GM18951 (cell line): ENCODE measurements around the gene MPND.

Experiments
- POLR2A ChIP-seq: IDR thresholded peaks from 4 replicates; pipeline ENCODE4 v1.6.1; 2011; ENCODE audit warnings: mild to moderate bottlenecking; ENCODE audit not compliant: insufficient read length, insufficient read depth; ENCODE audit errors: extremely low read depth
- in situ Hi-C: fragments of 300-500 bp; cut with MboI; formaldehyde crosslinking; loops from one replicate; pipeline ENCODE4 v1.12.0; 2022; ENCODE audit warnings: low sequenced_read_pairs, mixed read lengths, inconsistent platforms; ENCODE audit not compliant: unreplicated experiment

The MPND gene

DNA sequence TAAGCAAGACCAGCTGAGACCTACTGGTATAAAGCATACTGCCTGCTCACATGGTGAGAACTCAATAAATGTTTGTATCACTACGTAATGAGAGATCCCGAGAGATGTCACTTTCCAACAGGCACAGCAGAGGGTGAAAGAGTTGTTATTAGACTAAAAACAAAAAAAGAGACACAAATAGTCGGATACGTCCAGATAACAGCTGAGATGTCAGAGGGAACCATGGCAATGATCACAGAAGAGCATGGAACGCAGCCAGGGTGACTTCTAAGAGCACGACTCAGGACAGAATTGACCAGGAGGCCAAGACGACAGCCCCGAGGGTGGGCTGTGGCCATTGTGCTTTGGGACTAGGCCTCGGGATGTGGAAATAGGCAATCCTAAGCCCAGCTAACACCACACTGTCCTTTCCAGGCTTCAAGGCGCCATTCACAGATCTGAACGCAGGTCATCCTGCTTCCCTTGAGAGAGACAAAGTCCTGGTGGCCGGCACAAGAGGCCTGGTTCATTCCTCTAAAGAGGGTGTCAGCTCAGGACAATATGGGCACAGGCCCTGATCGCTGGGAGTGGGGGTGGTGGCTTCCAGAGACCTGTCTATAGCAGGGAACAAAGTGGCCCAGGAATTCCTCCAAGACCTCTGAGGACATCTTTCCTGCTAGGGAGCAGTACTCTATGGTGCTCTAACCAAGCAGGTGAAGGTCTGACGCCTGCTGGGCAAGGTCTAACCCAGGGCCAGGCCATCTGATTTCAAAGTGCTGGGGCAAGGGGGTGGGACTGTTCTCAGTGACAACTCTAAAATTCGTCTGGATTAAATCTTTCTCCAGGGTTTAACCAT lies 53.8 kb downstream of the MPND start:
- in situ Hi-C loops: no loop called here
- TF ChIP-seq POLR2A: no peak

- no peak for TF ChIP-seq POLR2A
- in situ Hi-C loops: no loop called here
Observed at GRCh38 chr19:4399812-4400134, 56.4 kb downstream of the MPND start.

GRCh38 chr19:4400135-4400936 lies 57.0 kb downstream of the MPND start, which contains the start of gene SH3GL1:
SH3GL1 (minus strand) TSS chr19:4400547; CDS start chr19:4400368, 179 bp downstream.
- in situ Hi-C loops: no loop called here
- peak; percentile 90 for TF ChIP-seq POLR2A

DNA sequence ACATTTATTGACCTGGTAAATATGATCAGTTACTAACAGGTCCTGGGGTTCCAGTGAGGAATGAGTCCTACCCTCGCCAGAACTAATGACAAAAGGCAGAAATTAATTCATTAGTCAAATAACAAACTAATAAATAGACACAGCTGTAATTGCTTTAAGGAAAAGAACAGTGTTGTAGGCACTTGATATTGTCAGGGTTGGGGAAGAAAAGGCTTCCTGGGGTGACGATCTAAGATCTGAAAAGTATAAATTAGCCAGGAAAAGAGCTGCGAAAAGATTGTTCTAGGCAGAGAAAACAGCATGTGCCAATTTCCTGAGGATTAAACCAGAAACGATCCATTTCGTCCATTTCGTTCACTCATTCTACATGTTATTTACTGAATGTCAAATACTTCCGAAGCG lies 58.4 kb downstream of the MPND start:
- in situ Hi-C loops: no loop called here
- TF ChIP-seq POLR2A: no peak

- in situ Hi-C loops: no loop called here
- TF ChIP-seq POLR2A: peak; percentile 75
Observed at GRCh38 chr19:4402171-4403004, 59.0 kb downstream of the MPND start, which contains the start of gene CHAF1A. CHAF1A (plus strand) TSS chr19:4402640; CDS start chr19:4402763, 123 bp downstream.

DNA sequence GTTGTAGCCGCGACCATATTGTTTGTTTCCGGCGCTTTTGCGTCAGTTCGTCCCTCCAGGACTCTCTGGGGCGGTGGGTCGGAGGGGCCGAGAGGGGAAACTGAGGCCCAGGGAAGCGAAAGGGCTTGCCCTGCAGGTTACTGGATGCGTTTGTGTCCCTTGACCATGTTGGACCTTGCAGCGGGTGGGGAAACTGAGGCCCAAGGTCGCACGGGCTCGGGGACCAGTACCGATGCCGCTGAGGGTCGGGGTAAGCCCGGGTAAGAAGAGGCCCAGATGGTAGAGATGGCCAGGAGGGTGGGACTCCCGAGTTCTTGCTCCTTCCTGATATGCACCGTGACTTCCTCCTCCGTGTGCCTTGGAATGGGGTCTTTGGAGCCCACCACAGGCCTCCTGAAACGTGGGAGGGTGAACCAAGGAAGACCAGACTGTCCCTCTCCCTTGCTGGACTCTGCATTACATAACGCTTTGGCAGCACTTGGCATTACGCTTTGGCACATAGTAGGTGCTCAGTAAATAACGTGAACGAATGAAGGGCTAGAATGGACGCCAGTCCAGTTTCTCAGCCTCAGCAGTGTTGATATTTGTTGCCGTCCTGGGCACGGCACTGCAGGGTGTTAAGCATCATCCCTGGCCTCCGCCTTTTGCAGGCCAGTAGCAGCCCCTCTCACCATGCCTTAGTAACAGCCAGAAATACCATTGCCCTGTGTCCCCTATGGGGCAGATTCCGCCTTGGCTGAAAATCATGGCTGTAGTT lies 59.8 kb downstream of the MPND start:
- in situ Hi-C loops: no loop called here

DNA sequence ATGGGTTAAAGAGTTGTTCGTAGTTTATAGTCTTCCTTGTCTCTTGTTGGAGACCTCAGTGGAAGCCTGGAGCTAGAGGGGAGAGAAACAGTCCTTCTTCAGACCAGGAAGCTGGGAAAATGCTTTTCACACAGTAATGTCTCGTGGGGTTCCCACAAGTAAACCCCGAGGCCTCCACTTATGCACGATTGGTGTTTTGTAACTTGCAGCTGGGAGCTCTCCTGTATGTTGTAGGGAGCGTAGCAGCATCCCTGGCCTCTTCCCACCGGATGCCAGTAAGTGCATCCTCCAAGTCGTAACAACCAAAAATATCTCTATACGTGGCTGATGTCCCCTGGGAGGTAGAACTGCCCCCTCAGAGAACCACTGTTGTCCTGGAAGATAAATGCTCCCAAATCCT lies 62.6 kb downstream of the MPND start:
- no peak for TF ChIP-seq POLR2A
- in situ Hi-C loops: no loop called here

More for the DNA sequence above, 59.8 kb downstream of the MPND start:
- no peak for TF ChIP-seq POLR2A

DNA sequence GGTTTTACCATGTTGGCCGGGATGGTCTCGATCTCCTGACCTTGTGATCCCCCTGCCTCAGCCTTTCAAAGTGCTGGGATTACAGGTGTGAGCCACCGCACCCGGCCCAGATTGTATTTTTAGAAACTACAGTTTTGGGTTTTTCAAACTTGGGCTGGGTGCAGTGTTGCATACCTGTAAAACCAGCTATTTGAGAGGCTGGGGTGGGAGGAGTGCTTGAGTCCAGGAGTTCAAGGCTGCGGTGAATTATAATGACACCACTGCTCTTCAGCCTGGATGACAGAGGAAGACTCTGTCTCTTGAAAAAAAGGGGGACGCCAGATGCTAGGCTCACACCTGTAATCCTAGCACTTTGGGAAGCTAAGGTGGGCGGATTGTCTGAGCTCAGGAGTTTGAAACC lies 63.3 kb downstream of the MPND start:
- TF ChIP-seq POLR2A: no peak
- in situ Hi-C loops: no loop called here

- in situ Hi-C loops: no loop called here
- TF ChIP-seq POLR2A: no peak
Observed at GRCh38 chr19:4409123-4409933, 66.0 kb downstream of the MPND start.
